MM.1S (cell line): ENCODE measurements around the gene ANKRD24.

Experiments
- DNase-seq: peaks from one replicate; pipeline ENCODE4 v3.0.0-alpha.2; 2015
- H2AFZ ChIP-seq: fragments of 300-600 bp; sonication (generic); 2 replicates; pipeline ENCODE4 v1.6.0; 2016; ENCODE audit warnings: antibody characterized with exemption, low read length
- H3F3A ChIP-seq: fragments of 300-600 bp; sonication (generic); 2 replicates; pipeline ENCODE4 v1.6.1; 2016; ENCODE audit warnings: mild to moderate bottlenecking, antibody characterized with exemption, low read length, moderate library complexity, mixed read lengths; ENCODE audit not compliant: insufficient read depth
- H3K27ac ChIP-seq: fragments of 300-600 bp; sonication (generic); 2 replicates; pipeline ENCODE4 v1.5.1; 2016; ENCODE audit warnings: mild to moderate bottlenecking, low read length
- H3K27me3 ChIP-seq: fragments of 300-600 bp; sonication (generic); replicated peaks from 2 replicates; pipeline ENCODE4 v1.6.0; 2016; ENCODE audit warnings: low read length; ENCODE audit not compliant: insufficient read depth
- H3K36me3 ChIP-seq: fragments of 300-600 bp; sonication (generic); replicated peaks from 2 replicates; pipeline ENCODE4 v1.6.1; 2016; ENCODE audit warnings: mild to moderate bottlenecking, low read length, mixed read lengths; ENCODE audit not compliant: insufficient read depth
- H3K4me1 ChIP-seq: fragments of 300-600 bp; sonication (generic); 2 replicates; pipeline ENCODE4 v1.6.1; 2016; ENCODE audit warnings: low read length, mixed read lengths
- H3K4me2 ChIP-seq: fragments of 300-600 bp; sonication (generic); 2 replicates; pipeline ENCODE4 v1.6.0; 2016; ENCODE audit warnings: low read depth, low read length
- H3K4me3 ChIP-seq: fragments of 300-600 bp; sonication (generic); 2 replicates; pipeline ENCODE4 v1.5.1; 2016; ENCODE audit warnings: low read length, mixed read lengths
- H3K79me2 ChIP-seq: fragments of 300-600 bp; sonication (generic); 2 replicates; pipeline ENCODE4 v1.6.1; 2016; ENCODE audit warnings: mixed run types, low read length, mixed read lengths
- H3K9ac ChIP-seq: fragments of 300-600 bp; sonication (generic); 2 replicates; pipeline ENCODE4 v1.6.1; 2016; ENCODE audit warnings: low read length, mixed read lengths
- H3K9me2 ChIP-seq: fragments of 300-600 bp; sonication (generic); replicated peaks from 2 replicates; pipeline ENCODE4 v1.6.1; 2016; ENCODE audit warnings: mild to moderate bottlenecking, low read length, mixed read lengths; ENCODE audit not compliant: insufficient read depth
- H3K9me3 ChIP-seq: fragments of 300-600 bp; sonication (generic); replicated peaks from 2 replicates; pipeline ENCODE4 v1.6.1; 2016; ENCODE audit warnings: mild to moderate bottlenecking, low read length, mixed read lengths; ENCODE audit not compliant: insufficient read depth
- H4K20me1 ChIP-seq: fragments of 300-600 bp; sonication (generic); 2 replicates; pipeline ENCODE4 v1.6.1; 2016; ENCODE audit warnings: mild to moderate bottlenecking, low read length, moderate library complexity, mixed read lengths; ENCODE audit not compliant: insufficient read depth
- CTCF ChIP-seq: fragments of 300-600 bp; sonication (generic); IDR thresholded peaks from 2 replicates; pipeline ENCODE4 v1.5.1; 2016; ENCODE audit warnings: antibody characterized with exemption, low read length, mixed read lengths
- EZH2 ChIP-seq: fragments of 300-600 bp; sonication (generic); optimal IDR thresholded peaks from 2 replicates; pipeline ENCODE3; 2017; ENCODE audit warnings: low read depth, mild to moderate bottlenecking, antibody characterized with exemption, low read length, mixed read lengths
- EZH2phosphoT487 ChIP-seq: fragments of 300-600 bp; sonication (generic); IDR thresholded peaks from 2 replicates; pipeline ENCODE4 v1.6.1; 2018; ENCODE audit warnings: antibody characterized with exemption, low read length

ANKRD24 gene

DNA sequence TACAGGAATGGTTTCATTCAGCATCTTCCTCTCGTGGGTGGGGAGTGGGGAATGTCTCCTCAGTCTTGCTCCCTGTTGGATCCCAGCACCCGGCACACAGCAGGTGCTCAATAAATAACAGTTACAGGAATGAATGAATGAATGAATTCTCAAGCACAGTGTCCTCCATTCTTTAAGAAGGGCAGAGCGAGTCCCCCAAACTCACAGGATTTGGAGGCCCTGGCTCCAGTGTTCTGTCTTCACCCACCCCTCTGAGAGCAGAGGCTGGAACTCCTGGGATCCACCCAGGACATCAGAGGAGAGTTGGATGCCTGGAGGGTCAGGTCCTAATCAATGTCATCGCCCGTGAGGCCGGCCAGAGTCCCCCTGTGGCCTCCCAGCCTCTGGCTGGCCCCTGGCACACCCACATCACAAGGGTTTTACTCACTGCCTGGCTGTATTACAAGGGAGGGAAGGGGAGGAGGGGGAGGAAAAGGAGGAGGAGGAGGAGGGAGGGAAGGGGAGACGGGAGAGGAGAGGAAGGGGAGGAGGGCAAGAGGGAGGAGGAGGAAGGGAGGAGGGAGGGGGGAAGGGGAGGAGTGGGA lies 37.7 kb upstream of the ANKRD24 start:
- peaks cover 86% of the 10 kb centered on the region for H3K27me3 ChIP-seq
- H2AFZ ChIP-seq: no peak overlapping the region
- H3K9ac ChIP-seq: no peak overlapping the region
- H3K27ac ChIP-seq: no peak overlapping the region
- DNase-seq: no peak
- no peak overlapping the region for H3K4me3 ChIP-seq
- no peaks in the 10 kb centered on the region for H3F3A ChIP-seq
- H3K4me2 ChIP-seq: no peak overlapping the region
- H3K4me1 ChIP-seq: no peaks in the 10 kb centered on the region
- H3K79me2 ChIP-seq: no peaks in the 10 kb centered on the region
- no peaks in the 10 kb centered on the region for H3K9me3 ChIP-seq
- no peaks in the 10 kb centered on the region for H4K20me1 ChIP-seq
- no peaks in the 10 kb centered on the region for H3K36me3 ChIP-seq
- TF ChIP-seq CTCF (no peak), EZH2 (no peak), EZH2phosphoT487 (no peak)
- no peaks in the 10 kb centered on the region for H3K9me2 ChIP-seq

DNA sequence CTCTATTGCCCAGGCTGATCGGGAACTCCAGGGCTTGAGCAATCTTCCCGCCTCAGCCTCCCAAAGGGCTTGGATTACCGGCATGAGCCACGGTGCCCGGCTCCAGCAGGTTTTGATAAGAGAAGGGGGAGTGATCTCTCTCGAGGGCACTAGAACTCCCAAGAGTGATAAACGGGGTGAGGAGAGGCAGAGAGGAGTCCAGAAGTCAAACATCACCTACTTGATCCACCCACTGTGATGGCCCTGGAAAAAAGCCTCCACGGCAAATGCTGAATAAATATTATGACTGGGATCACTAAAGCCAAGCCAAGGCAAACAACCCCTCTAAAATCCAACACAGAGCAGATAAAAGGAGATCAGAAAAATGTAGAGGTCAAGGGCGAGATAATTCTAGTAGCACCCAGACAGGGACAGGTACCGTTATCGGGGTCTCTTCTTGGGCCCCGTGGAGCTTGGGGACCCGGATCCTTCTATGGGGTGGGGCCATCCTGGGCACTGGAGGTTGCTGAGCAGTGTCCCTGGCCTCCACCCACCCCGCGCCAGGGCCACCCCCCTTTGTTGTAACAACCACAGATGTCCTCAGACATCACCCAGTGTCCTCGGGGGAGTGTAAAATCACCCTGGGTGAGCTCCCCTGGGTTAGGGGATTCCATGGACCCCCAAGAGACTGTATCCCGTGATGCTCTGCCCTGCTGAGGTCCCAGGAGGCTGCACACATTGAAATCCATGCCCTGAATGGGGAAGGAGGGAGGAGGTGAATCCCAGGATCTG lies 32.8 kb upstream of the ANKRD24 start:
- Histone ChIP-seq H3K9me3 (no peaks in the 10 kb centered on the region), H3F3A (no peaks in the 10 kb centered on the region), H2AFZ (no peak overlapping the region), H3K36me3 (no peaks in the 10 kb centered on the region), H4K20me1 (no peaks in the 10 kb centered on the region), H3K9ac (no peak overlapping the region), H3K4me3 (no peak overlapping the region), H3K4me2 (no peak overlapping the region), H3K27me3 (peaks cover 96% of the 10 kb centered on the region), H3K4me1 (peaks cover 5% of the 10 kb centered on the region; the same call in 1 of the 2 replicates), H3K79me2 (no peaks in the 10 kb centered on the region), H3K27ac (no peak overlapping the region), H3K9me2 (no peaks in the 10 kb centered on the region)
- TF ChIP-seq EZH2: peak; percentile 32
- no peak for TF ChIP-seq CTCF
- no peak for DNase-seq

- peaks cover 5% of the 10 kb centered on the region; the same call in 1 of the 2 replicates for H3K4me1 ChIP-seq
- H3K9me2 ChIP-seq: no peaks in the 10 kb centered on the region
- no peak for DNase-seq
- no peaks in the 10 kb centered on the region for H3K79me2 ChIP-seq
- H3K9ac ChIP-seq: no peak overlapping the region
- peaks cover 92% of the 10 kb centered on the region for H3K27me3 ChIP-seq
- H3K36me3 ChIP-seq: no peaks in the 10 kb centered on the region
- H2AFZ ChIP-seq: no peak overlapping the region
- TF ChIP-seq EZH2phosphoT487: no peak
- no peak for TF ChIP-seq CTCF
- TF ChIP-seq EZH2: no peak
- no peaks in the 10 kb centered on the region for H3K9me3 ChIP-seq
- no peak overlapping the region for H3K4me3 ChIP-seq
- H3K4me2 ChIP-seq: no peak overlapping the region
- no peaks in the 10 kb centered on the region for H3F3A ChIP-seq
- no peaks in the 10 kb centered on the region for H4K20me1 ChIP-seq
- H3K27ac ChIP-seq: no peak overlapping the region
Measured at GRCh38 chr19:4151623-4152022, 30.9 kb upstream of the ANKRD24 start.
